MG63 (cell line): ENCODE data around the gene HOXC4. TPM values are rescaled to one million over a fixed set of nuclear protein-coding genes. Genes with fewer than 3 reads are reported as not detected.

Experiments
- DNase-seq: peaks from one replicate; pipeline ENCODE4 v3.0.0-alpha.2; 2020
- H3K27me3 ChIP-seq: fragments of 250-450 bp; sonication (Bioruptor Pico); 2 replicates; pipeline ENCODE4 v1.5.1; 2020; ENCODE audit warnings: mild to moderate bottlenecking, moderate library complexity
- H3K36me3 ChIP-seq: fragments of 250-450 bp; sonication (Bioruptor Pico); 2 replicates; pipeline ENCODE4 v1.5.1; 2020; ENCODE audit warnings: mild to moderate bottlenecking, moderate library complexity
- H3K4me3 ChIP-seq: fragments of 250-450 bp; sonication (Bioruptor Pico); 2 replicates; pipeline ENCODE4 v1.5.1; 2020; ENCODE audit warnings: mild to moderate bottlenecking, moderate library complexity
- H3K9me3 ChIP-seq: fragments of 250-450 bp; sonication (Bioruptor Pico); 2 replicates; pipeline ENCODE4 v1.5.1; 2020; ENCODE audit warnings: mild to moderate bottlenecking, moderate library complexity
- total RNA-seq: library from RNA; depleted of rRNA; stranded (reverse); fragments of >200 nt; shearing (Covaris generic); gene quantifications from 2 replicates; pipeline ENCODE4 v1.2.3, GENCODE V29; 2014; ENCODE audit warnings: low replicate concordance

HOXC4 gene
- total RNA-seq, 1 experiment from 2014 or later: 2.3 TPM

DNA sequence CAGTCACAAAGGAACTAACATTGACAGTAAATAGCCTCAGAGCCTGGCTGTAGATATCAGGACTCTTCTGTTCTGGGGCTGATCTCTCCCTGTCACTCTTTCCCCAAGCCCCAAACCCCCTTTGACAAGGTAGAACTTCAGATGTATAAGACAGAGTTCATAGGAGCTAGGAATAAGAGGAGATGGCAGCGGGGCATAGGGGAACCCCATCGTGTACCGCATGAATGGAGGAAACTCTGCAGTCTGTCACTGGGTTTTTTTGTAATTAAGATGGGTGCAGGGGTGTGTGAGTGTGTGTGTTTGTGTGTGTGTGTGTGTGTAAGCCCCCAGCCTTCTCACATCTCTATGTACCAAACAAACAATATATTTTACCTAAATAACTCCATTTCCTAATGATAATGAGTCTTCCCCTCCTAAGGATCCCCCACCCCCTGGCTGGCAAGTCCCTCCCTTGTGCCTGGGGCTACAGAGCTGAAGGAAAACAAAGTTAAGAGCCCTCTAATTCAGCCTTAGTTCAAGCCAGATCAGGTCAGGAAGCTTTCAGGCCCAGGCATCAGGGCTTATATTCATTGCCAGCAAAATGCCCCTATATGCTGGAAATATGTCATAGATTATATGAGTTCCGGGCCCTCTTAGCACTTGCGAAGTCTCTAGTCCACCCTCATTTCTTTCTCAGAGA is 9.1 kb upstream of the HOXC4 start:
- no peaks in the 10 kb centered on the region for H3K27me3 ChIP-seq
- DNase-seq: no peak
- no peaks in the 10 kb centered on the region for H3K9me3 ChIP-seq
- no peaks in the 10 kb centered on the region for H3K36me3 ChIP-seq
- H3K4me3 ChIP-seq: no peak overlapping the region

DNA sequence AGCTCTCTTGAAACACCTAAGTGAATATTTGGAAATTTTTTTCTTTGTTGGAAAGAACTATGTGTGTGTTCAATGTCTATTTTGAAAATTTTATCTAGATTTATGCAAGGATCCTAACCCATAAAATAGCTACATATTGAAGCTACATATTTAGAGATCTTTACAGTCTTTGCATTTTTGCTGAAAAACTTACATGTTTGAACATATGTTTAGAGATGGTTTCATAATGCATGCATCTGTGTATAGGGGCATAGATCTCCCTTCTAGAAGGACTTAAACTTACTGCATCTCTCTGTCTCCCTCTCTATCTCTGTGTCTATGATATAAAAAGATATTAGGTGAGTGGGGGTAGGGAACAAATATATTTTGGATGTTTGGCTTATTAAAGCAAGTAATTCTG is 8.2 kb upstream of the HOXC4 start:
- H3K4me3 ChIP-seq: no peak overlapping the region
- DNase-seq: no peak
- no peaks in the 10 kb centered on the region for H3K36me3 ChIP-seq
- no peaks in the 10 kb centered on the region for H3K27me3 ChIP-seq
- H3K9me3 ChIP-seq: no peaks in the 10 kb centered on the region

DNA sequence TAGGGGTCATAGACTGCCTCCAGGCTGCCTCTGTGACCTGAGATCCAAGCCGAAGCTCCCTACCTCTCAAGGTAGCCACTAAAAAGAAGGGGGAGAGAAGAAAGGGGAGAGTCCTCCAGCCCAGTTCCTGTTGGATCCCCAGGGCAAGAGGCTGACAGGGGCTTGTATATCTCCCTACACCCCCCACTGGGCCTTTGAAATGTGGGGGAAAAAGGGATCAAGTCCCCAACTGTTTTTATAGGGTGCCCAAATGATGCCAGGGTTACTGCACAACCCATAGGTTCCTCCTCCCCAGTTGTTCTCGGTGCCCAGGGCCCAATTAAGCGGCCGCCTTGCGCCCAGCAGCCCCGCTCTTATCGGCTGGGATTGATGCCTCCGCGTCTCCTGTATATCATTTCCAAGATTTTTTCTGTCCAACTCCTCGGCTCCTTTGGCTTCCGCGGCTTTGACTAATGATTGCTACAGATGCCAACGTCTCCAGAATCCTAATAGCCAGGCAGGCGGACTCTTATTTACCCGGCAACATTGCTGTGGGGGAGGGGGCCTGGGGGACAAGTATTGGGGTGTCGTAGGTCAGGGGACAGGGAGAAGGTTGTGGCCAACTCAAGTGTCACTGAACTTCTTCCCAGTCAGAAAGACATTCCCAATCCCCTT is 7.6 kb upstream of the HOXC4 start:
- no peak for DNase-seq
- Histone ChIP-seq H3K4me3 (no peak overlapping the region), H3K36me3 (no peaks in the 10 kb centered on the region), H3K27me3 (no peaks in the 10 kb centered on the region), H3K9me3 (no peaks in the 10 kb centered on the region)

DNA sequence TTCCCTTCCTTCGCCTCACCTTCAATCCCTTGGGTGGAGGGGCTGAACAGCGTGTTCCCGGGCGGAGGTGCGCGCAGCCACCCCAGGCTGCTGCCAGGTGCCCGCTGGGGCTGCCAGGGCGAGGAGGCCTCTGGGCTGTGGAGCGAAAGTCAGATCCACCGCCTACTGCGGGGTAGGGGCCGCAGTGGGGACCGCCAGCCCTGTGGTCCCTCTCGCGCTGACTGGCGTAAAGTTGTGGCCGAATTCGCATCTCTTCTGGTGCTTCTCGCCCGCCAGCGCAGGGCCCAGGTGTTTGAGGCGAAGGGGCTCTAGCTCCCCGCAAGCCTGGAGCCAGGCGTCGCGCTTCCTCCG is 6.9 kb upstream of the HOXC4 start:
- DNase-seq: no peak
- no peak overlapping the region for H3K4me3 ChIP-seq
- H3K27me3 ChIP-seq: no peaks in the 10 kb centered on the region
- no peaks in the 10 kb centered on the region for H3K36me3 ChIP-seq
- no peaks in the 10 kb centered on the region for H3K9me3 ChIP-seq

DNA sequence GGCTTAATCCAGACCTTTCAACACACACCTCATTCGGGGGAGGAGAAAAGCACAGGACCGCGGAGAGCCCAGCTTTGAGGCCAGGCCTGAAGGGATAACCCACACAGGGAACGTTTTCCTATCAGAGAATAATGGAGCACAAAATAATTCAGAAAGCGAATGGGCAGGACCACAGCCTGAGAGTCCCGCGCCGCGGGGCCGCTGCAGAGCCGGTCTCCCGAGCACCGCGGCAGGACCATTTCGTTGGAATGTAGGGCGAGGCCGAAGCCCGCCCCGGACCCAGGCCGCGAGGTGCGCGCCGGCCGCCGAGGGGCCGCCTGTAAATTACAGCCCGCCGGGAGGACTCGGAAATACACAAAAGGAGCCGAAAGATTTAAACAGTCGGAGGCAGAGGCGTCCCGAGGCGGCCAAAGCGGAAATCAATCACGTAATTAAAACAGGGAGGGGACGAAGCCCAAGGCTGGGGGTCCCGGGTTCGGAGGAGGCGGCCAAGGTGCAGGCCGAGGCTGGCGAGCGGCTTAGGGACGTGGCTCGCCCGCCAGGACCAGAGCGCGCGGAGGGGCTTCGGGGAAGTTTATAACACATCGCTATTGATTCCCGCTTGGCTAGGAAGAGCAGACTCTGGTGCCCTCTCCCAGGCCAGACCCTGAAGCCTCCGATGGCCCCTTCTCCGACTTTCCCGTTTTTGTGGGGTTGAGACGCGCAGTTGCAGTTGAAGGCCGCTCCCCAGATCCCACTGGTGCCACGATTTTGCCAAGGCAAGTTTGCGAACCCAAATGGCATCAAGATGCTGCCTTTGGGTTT is 6.3 kb upstream of the HOXC4 start:
- Histone ChIP-seq H3K36me3 (no peaks in the 10 kb centered on the region), H3K27me3 (no peaks in the 10 kb centered on the region), H3K9me3 (no peaks in the 10 kb centered on the region), H3K4me3 (no peak overlapping the region)
- no peak for DNase-seq

DNA sequence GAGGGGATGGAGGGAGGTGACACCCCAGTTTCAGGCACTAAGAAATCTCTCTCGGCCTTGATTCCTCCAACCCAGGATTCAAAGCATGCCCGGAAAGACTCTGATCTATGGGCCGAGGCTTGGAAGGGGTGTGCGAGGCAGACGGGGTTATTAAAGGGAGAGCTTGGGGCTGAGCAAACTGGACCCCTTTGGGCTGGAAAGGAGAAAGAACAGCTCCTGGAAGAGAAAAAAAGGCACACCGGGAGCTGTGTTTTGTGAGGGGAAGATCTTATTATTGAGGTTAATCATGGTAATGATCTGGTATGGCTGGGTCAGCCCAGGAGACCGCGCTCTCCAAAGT is 5.7 kb upstream of the HOXC4 start:
- no peaks in the 10 kb centered on the region for H3K36me3 ChIP-seq
- no peaks in the 10 kb centered on the region for H3K9me3 ChIP-seq
- no peak overlapping the region for H3K4me3 ChIP-seq
- no peak for DNase-seq
- no peaks in the 10 kb centered on the region for H3K27me3 ChIP-seq

DNA sequence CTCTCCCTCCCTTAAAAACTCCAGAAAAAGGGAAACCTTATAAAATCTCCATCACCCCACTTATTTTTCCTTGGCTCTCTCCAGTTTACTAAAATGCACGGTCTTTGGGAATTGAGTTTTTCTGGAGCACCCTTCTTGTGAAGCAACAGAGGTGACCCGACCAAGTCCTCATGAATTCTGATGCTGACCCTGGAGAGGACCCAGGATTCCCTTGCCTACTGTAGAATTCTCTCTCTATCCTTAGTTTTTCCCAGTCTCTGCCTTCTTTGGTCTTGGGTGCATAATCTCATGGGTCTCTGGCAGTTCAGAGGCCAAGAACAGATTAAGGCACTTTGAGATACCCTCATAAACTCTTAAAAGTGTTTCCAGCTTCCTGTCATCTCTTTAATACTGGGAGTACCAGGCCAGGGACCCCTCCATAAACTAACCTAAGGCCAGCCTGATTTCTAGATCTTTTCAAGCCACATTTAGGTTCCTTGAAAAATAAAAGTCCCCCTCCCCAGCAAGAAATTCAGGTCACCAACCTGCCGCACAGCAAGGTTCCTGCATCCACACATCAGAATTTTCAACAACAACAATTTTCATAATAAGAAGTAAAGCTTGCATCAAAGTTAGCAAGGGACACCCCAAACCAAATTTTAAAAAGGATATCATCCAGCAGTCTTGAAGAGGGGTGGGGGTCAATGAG is 5.1 kb upstream of the HOXC4 start:
- no peak for DNase-seq
- Histone ChIP-seq H3K36me3 (no peaks in the 10 kb centered on the region), H3K9me3 (no peaks in the 10 kb centered on the region), H3K4me3 (no peak overlapping the region), H3K27me3 (no peaks in the 10 kb centered on the region)

DNA sequence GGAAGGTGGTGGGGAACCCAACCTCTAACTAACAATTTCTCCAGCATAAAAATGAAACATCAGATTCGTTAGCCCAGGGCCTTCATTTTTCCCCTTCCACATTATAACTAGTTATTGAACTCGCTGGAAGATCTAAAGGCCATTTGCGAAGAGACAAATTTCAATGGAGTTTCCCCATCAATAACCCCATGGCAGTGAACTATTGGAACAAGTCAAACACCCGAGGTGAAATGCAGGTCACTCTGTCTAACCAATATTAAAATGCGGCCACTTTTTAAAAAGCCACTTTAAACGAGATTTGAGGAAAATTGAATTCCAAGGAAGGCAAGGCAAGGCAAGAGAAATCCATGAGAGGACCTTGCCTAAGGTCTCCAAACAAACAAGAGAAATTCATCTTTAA is 4.5 kb upstream of the HOXC4 start:
- Histone ChIP-seq H3K36me3 (no peaks in the 10 kb centered on the region), H3K9me3 (no peaks in the 10 kb centered on the region), H3K27me3 (no peaks in the 10 kb centered on the region), H3K4me3 (no peak overlapping the region)
- DNase-seq: no peak

DNA sequence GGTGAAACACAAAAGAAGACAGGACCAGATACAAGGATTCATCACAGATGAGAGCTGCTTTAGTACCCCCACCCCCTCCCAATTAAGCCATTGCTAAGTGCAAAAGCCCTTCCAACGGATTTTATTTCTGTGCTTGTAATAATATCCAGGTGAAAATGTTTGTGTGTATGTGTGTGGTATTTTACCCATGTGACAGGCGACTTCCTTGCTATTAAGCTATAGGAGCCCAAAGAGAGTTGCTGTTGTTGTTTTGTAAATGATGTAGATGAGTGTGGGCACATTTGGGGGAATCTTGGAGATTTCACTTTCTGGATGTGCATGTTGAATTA is 3.2 kb upstream of the HOXC4 start:
- DNase-seq: no peak
- H3K27me3 ChIP-seq: no peaks in the 10 kb centered on the region

DNA sequence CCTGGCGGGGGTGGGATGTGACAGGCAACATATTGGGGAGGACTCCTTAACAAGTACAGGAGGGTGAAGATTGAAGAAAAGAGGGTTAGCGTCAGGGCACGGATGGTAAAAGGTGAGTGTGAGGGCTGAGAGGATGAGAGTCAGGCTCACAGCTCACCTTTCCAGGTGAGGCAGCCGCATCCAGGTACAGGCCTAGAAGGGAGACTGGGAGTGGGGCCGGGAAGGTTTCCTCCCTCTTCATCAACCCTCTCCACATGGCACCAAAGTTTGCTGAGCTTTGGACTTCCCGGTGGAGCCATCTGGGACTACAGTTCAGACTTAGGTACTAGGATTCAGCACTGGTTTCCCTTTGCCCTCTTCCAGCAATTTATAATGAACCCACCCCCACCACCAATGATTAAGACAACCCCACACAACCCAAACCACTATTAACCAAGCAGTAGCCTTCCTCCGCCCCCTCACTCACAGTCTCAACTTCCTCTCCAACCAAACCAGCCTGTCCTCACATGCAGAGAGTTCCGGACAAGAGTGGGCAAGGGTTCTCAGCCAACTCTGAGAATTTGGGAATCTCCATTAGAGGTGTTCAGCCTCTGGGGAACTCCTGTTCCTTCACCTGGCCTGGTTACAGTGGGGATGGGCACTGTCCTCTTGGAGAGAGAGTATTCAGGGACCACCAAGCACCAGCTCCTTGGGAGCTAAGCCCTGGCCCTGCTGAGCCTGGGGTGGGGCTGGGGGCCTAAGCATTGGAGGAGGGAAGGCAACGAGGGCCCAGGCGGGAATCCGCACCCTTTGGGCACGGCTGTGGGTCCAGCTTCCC is 2.4 kb upstream of the HOXC4 start:
- Histone ChIP-seq H3K27me3 (no peaks in the 10 kb centered on the region), H3K9me3 (no peaks in the 10 kb centered on the region), H3K4me3 (no peak overlapping the region), H3K36me3 (no peaks in the 10 kb centered on the region)
- DNase-seq: no peak

More for the DNA sequence above, 3.2 kb upstream of the HOXC4 start:
- Histone ChIP-seq H3K36me3 (no peaks in the 10 kb centered on the region), H3K4me3 (no peak overlapping the region), H3K9me3 (no peaks in the 10 kb centered on the region)

DNA sequence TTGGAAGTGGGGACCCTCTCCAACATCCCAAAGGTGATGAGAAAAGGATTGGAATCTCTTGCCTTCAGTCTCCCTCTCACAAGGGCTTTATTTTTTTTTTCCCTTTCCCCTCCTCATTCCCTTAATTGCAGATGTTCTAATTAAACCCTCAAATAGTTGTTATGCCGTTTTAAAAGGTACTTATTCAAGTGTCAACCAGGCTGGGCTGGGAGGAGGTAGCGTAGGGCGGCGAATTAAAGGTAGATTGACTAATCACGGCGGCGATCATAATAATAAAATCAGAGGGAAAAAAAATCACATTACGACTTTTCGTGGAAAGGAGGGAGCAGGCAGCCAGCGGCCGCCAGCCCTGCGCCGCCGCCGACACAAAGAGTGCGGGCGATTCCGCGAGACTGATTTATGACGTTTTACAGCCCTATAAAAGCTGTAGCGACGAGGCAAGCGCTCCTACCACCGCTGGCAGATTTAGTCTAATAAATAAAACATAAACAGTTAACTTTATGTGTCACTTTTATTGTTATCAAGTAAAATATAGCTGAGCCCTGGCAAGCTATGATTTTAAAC is 1.7 kb upstream of the HOXC4 start:
- Histone ChIP-seq H3K9me3 (no peaks in the 10 kb centered on the region), H3K27me3 (no peaks in the 10 kb centered on the region)
- no peak for DNase-seq

DNA sequence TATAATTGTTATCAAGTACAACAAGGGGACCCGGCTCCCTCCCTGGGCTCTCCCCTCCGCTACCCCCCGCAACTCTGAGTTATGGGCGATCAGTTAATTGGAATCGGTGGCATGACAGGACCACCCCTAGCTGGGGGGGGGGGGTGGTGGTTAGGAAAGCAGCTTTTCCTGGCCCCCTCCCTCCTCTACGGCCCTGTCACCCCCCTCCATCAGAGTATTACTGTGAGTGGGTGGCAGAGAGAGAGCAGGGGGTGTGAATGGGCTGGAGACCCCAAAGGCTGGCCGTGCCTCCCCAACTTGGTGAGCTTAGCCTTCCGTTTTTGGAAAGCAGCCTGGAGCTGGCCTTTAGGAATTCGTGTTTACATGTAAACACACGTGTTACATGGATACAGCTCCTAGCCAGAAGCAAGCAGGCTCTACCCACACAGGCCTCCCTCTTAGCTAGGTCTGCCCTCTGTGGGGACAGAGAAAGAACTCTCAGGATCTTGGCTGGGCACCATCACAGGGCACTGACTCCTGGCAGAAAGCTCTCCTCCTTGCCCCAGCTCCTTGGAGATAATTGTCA is 1.1 kb upstream of the HOXC4 start:
- H3K4me3 ChIP-seq: no peak overlapping the region
- no peaks in the 10 kb centered on the region for H3K27me3 ChIP-seq
- no peak for DNase-seq
- H3K9me3 ChIP-seq: no peaks in the 10 kb centered on the region
- H3K36me3 ChIP-seq: no peaks in the 10 kb centered on the region; the same call in 1 of the 2 replicates

More for the DNA sequence above, 1.7 kb upstream of the HOXC4 start:
- no peaks in the 10 kb centered on the region; the same call in 1 of the 2 replicates for H3K36me3 ChIP-seq
- no peak overlapping the region for H3K4me3 ChIP-seq

DNA sequence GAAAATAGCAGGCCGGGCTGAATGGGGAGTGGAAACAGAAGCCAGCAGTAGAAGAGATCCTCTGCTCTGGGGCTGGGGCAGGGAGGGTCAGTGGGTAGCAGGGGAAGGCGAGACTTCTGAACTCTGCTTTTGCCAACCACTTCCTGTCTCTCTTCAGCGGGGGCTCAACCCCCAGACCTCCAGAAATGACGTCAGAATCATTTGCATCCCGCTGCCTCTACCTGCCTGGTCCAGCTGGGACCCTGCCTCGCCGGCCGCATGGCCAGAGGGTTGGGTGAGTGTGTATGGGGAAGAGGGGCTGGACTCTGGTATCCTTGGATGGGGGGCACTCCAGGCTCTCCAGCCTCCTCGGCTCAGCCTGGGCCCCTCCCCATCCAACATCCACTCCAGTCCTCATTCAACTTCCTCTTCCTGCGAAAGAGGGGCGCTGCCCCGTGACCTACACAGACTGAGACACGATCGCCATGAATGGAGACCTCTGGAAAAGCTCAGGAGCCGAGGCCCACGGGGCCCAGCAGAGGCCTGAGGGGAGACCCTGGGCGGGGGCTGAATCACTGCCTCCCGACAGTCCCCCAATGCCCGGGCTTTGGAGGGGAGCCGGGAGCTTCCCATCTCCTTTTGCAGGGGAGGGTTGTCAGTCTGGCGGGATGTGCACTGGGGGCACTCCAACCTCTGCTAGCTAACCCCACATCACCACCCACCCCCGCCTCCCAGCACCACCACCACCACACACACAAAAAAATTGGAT is 458 bp upstream of the HOXC4 start:
- H3K36me3 ChIP-seq: no peaks in the 10 kb centered on the region; the same call in 1 of the 2 replicates
- peak overlapping the region; percentile 39 for H3K4me3 ChIP-seq
- DNase-seq: peak; percentile 12
- no peaks in the 10 kb centered on the region for H3K27me3 ChIP-seq
- no peaks in the 10 kb centered on the region for H3K9me3 ChIP-seq

DNA sequence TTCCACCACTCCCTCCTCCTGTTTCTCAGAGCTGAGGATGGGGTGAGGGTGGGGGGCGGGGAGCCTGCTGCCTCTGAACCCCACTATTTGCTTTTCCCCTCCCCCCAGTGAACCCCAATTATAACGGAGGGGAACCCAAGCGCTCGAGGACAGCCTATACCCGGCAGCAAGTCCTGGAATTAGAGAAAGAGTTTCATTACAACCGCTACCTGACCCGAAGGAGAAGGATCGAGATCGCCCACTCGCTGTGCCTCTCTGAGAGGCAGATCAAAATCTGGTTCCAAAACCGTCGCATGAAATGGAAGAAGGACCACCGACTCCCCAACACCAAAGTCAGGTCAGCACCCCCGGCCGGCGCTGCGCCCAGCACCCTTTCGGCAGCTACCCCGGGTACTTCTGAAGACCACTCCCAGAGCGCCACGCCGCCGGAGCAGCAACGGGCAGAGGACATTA is 1.1 kb downstream of the HOXC4 start:
- Histone ChIP-seq H3K9me3 (no peaks in the 10 kb centered on the region), H3K36me3 (no peaks in the 10 kb centered on the region; the same call in 1 of the 2 replicates), H3K27me3 (no peaks in the 10 kb centered on the region), H3K4me3 (peak overlapping the region; percentile 39; the same call in 1 of the 2 replicates)
- DNase-seq: no peak

DNA sequence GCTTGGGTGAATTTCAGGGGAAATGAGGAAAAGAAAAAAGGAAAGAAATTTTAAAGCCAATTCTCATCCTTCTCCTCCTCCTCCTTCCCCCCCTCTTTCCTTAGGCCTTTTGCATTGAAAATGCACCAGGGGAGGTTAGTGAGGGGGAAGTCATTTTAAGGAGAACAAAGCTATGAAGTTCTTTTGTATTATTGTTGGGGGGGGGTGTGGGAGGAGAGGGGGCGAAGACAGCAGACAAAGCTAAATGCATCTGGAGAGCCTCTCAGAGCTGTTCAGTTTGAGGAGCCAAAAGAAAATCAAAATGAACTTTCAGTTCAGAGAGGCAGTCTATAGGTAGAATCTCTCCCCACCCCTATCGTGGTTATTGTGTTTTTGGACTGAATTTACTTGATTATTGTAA is 1.9 kb downstream of the HOXC4 start:
- no peak for DNase-seq
- Histone ChIP-seq H3K9me3 (no peaks in the 10 kb centered on the region), H3K36me3 (no peaks in the 10 kb centered on the region; the same call in 1 of the 2 replicates), H3K4me3 (no peak overlapping the region), H3K27me3 (no peaks in the 10 kb centered on the region)
